Measurements from ENCODE around the gene IL4I1. TPM values are rescaled to one million over a fixed set of nuclear protein-coding genes. Genes with fewer than 3 reads are reported as not detected.

The IL4I1 gene
- polyA plus RNA-seq, 3 donors: 5.6 to 7.6 (median 7.0) TPM

DNA sequence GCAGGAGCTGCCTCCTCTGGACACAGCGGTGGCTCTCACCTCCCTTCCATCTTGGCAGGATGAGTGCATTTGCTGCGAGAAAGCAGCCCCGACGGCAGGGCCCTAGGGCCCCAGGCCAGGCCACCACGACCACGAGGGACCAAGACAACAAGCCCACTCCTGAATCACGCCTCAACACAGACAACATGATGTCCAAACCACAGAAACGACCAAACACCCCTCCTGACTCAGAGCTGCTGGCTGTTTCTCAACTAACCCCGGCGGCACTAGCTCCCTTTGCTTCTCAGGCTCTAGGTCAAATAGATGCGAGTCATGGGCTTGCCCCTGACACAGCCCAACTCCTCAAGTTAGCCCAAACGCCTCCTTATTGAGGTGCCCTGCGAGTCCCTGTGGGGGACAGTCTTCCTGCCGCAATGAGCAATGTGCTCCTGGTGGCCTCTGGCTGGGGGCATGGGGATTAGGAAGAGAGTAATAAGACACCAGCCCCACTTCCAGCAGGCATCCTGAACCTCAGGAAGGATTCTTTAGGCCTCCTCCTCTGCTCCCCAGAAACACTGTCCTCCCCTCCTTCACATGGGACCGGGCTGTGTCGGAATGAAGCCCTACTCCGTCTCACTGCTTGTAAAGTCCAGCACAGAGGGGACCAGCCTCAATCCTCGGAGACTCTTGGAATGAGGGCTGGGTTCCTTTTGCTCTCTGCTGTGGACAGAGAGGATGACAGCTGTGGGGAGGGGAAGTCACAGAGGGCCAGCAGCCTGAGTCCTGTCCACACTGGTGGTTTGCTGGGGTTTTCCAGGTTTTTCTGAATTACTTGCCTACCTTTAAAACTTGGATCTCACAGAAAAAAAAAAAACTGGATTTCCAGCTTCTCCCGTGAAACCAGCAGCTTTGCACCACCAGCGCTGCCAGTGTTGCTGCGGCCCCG is 25.4 kb upstream of the IL4I1 start:
- intact Hi-C loops (cut with micrococcal nuclease): no loop called here
- H3K4me3 Mint-ChIP-seq: no peak overlapping the region

DNA sequence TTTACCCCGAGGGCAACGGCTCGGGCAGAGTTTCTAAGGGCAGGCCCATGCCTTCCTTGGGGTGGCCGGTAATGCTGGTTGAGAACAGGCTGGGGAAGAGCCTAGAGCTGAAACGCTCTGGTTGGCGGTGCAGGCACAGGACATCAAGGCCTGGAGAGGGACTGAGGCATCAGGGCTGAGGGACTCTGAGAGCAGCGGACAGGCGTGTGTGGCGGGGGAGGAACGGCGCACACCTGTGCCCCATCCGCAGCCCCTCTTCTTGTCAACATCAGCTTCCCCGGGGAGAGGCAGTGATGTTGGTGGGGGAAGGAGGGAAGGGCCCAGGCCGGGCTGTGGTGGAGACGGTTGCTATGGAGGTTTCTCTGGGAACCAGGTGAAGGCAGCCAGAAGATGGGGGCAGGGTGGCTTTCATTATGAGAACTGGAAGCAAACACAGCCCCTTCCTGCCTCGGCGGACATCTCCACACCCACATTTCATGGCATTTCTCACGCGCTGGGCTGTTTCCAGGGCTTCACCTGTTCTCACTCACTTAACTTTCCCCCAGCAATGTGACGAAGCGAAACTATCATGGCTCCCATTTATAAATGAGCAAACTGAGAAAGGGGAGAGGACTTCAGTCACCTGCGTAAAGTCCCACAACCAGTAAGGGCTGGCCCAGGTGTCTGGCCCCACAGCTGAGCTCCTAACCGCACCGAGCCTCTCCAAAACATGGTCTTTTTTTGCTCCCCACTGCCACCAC is 24.1 kb upstream of the IL4I1 start:
- Histone ChIP-seq H3K36me3 (replicated peaks in 1 of 2; ENCODE audit: control insufficient read depth in 1 of 2, insufficient read depth in 2 of 2, low read length in 2 of 2) (peaks cover 43 to 72% of the 10 kb centered on the region in 2 donors), H2AFZ (ENCODE audit: insufficient read depth, low read depth, low read length, poor library complexity, severe bottlenecking) (no peak overlapping the region)
- no peaks in the 10 kb centered on the region for H3K27me3 Mint-ChIP-seq (ENCODE audit: low read depth in 3 of 3)

More for the DNA sequence above, 25.4 kb upstream of the IL4I1 start:
- Histone ChIP-seq H4K20me1 (ENCODE audit: insufficient read depth, low read length) (peaks cover 88% of the 10 kb centered on the region), H3K9me3 (replicated peaks in 1 of 2; ENCODE audit: control insufficient read depth in 1 of 2, insufficient read depth in 1 of 2, low read length in 2 of 2) (no peaks in the 10 kb centered on the region), H3K4me2 (replicated peaks; ENCODE audit: extremely low read depth, low read length, poor library complexity, severe bottlenecking) (no peak overlapping the region), H3K27me3 (ENCODE audit: control insufficient read depth in 2 of 2, insufficient read depth in 2 of 2, low read length in 2 of 2) (no peaks in the 10 kb centered on the region), H3K27ac (ENCODE audit: low read depth in 1 of 2, low read length in 2 of 2) (peak overlapping the region in 1 of 2 donors; percentile 75), H3K9ac (ENCODE audit: insufficient read depth, low read length, poor library complexity, severe bottlenecking) (peak overlapping the region; percentile 8), H3K79me2 (ENCODE audit: insufficient read depth, low read length) (peaks cover 91% of the 10 kb centered on the region), H3K4me1 (ENCODE audit: control insufficient read depth in 1 of 2, insufficient read depth in 2 of 2, low read length in 2 of 2) (peaks cover 40 to 67% of the 10 kb centered on the region in 2 donors), H3K36me3 (replicated peaks in 1 of 2; ENCODE audit: control insufficient read depth in 1 of 2, insufficient read depth in 2 of 2, low read length in 2 of 2) (peaks cover 49 to 78% of the 10 kb centered on the region in 2 donors), H2AFZ (ENCODE audit: insufficient read depth, low read depth, low read length, poor library complexity, severe bottlenecking) (no peak overlapping the region), H3K4me3 (replicated peaks in 1 of 3; ENCODE audit: low read depth in 2 of 3, low read length in 3 of 3) (no peak overlapping the region)
- TF ChIP-seq, protein P1, sequence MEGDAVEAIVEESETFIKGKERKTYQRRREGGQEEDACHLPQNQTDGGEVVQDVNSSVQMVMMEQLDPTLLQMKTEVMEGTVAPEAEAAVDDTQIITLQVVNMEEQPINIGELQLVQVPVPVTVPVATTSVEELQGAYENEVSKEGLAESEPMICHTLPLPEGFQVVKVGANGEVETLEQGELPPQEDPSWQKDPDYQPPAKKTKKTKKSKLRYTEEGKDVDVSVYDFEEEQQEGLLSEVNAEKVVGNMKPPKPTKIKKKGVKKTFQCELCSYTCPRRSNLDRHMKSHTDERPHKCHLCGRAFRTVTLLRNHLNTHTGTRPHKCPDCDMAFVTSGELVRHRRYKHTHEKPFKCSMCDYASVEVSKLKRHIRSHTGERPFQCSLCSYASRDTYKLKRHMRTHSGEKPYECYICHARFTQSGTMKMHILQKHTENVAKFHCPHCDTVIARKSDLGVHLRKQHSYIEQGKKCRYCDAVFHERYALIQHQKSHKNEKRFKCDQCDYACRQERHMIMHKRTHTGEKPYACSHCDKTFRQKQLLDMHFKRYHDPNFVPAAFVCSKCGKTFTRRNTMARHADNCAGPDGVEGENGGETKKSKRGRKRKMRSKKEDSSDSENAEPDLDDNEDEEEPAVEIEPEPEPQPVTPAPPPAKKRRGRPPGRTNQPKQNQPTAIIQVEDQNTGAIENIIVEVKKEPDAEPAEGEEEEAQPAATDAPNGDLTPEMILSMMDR (IDR thresholded peaks at IDR 0.05): no peak
- peak in 2 of 3 donors; percentile 27 to 73 for DNase-seq
- no peaks in the 10 kb centered on the region for H3K9me3 Mint-ChIP-seq
- H3K4me1 Mint-ChIP-seq: peaks cover 62% of the 10 kb centered on the region
- 58% methylated on average over 14 of the region's 22 CpGs for WGBS (ENCODE audit: insufficient coverage)
- H3K27ac Mint-ChIP-seq: peak overlapping the region; percentile 70 to 91 (median 80)
- no peaks in the 10 kb centered on the region for H3K27me3 Mint-ChIP-seq (ENCODE audit: low read depth in 3 of 3)
- H3K36me3 Mint-ChIP-seq: peaks cover 55 to 86% of the 10 kb centered on the region in 2 donors

More for the DNA sequence above, 24.1 kb upstream of the IL4I1 start:
- H3K79me2 ChIP-seq (ENCODE audit: insufficient read depth, low read length): peaks cover 91% of the 10 kb centered on the region
- no peak overlapping the region for H3K9ac ChIP-seq (ENCODE audit: insufficient read depth, low read length, poor library complexity, severe bottlenecking)
- Mint-ChIP-seq H3K36me3 (peaks cover 53 to 85% of the 10 kb centered on the region in 2 donors), H3K27ac (peak overlapping the region in 6 of 7 donors; percentile 32 to 91 (median 74)), H3K4me1 (peaks cover 61% of the 10 kb centered on the region), H3K4me3 (no peak overlapping the region), H3K9me3 (no peaks in the 10 kb centered on the region)
- H3K4me2 ChIP-seq (replicated peaks; ENCODE audit: extremely low read depth, low read length, poor library complexity, severe bottlenecking): no peak overlapping the region
- DNase-seq: no peak
- intact Hi-C loops (cut with micrococcal nuclease): no loop called here
- H3K4me1 ChIP-seq (ENCODE audit: control insufficient read depth in 1 of 2, insufficient read depth in 2 of 2, low read length in 2 of 2): peaks cover 38 to 62% of the 10 kb centered on the region in 2 donors
- TF ChIP-seq, protein P1 (IDR thresholded peaks at IDR 0.05): no peak
- H4K20me1 ChIP-seq (ENCODE audit: insufficient read depth, low read length): peaks cover 88% of the 10 kb centered on the region
- H3K9me3 ChIP-seq (replicated peaks in 1 of 2; ENCODE audit: control insufficient read depth in 1 of 2, insufficient read depth in 1 of 2, low read length in 2 of 2): no peaks in the 10 kb centered on the region
- 96% methylated on average over 15 of the region's 24 CpGs for WGBS (ENCODE audit: insufficient coverage)
- H3K4me3 ChIP-seq (replicated peaks in 1 of 3; ENCODE audit: low read depth in 2 of 3, low read length in 3 of 3): no peak overlapping the region
- H3K27ac ChIP-seq (ENCODE audit: low read depth in 1 of 2, low read length in 2 of 2): peak overlapping the region in 1 of 2 donors; percentile 75
- no peaks in the 10 kb centered on the region for H3K27me3 ChIP-seq (ENCODE audit: control insufficient read depth in 2 of 2, insufficient read depth in 2 of 2, low read length in 2 of 2)
